ENCODE measurements around the gene KCNN1.
"Not testable (repeated sequence)": the region's sequence is repeated elsewhere in the genome, so short reads cannot be mapped to it uniquely, and the experiment has no call there.

Gene KCNN1

DNA sequence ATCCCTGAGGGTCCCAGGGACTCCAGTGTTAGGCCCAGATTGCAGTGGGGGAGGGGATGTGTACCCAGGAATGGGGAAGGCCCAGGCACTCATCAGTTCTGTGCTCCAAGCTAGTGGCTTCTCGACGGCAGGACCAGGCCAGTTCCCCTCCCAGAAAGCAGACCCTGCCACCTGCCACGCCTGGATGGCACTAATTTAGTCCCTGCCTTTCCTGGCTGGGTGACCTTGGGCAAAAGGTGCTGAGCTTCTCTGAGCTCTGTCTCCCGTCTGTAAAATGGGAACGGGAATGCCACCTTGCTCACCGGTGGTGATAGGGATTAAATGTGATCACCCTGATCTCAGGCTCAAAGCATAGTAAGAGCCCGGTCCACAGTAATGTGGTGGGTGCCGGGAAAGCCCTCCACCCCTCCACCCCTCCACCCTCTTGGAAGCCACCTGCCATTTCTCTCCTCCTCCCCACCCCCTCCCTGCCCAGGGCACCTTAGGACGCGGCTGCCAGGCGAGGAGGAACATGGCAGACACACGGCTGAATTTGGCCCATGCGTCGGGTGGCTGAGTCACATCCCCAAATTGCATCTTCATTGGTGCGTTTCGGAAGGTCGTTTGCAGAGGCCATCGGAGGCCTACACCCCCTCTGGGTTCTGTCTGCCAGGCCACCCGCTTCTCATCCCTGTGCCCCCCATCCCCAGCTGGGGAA, 2.3 kb downstream of the KCNN1 start:
- no peak for DNase-seq

- no peak for DNase-seq
Measured at GRCh38 chr19:17972230-17972629, 5.3 kb downstream of the KCNN1 start.

DNA sequence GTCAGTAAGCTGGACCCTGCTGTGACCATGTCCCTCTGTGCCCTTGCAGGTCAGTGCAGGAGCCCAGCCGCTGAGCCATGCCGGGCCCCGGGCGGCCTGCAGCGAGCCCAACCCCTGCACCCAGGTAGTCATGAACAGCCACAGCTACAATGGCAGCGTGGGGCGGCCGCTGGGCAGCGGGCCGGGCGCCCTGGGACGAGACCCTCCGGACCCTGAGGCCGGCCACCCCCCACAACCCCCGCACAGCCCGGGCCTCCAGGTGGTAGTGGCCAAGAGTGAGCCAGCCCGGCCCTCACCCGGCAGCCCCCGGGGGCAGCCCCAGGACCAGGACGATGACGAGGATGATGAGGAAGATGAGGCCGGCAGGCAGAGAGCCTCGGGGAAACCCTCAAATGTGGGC, 6.9 kb downstream of the KCNN1 start:
- DNase-seq, result no peak

DNA sequence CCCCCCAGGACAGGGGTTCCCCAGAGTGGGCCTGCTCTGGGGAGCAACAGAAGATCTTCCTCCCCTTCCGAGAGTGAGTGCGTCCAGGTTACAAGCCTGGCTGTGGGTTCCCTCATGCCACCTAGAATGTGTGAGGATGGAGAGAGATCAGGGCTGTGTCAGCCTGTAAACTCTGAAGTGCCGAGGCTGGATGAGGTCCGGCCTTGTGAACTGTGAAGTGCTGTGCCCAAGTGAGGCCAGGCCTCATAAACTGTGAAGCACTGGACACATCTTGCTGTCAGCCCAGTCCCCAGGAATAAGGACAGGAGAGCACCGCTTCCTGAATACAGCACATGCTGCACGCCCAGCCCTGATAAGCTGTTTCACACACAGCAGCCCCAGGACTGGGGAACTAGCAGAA, 7.6 kb downstream of the KCNN1 start:
- no peak for DNase-seq

DNA sequence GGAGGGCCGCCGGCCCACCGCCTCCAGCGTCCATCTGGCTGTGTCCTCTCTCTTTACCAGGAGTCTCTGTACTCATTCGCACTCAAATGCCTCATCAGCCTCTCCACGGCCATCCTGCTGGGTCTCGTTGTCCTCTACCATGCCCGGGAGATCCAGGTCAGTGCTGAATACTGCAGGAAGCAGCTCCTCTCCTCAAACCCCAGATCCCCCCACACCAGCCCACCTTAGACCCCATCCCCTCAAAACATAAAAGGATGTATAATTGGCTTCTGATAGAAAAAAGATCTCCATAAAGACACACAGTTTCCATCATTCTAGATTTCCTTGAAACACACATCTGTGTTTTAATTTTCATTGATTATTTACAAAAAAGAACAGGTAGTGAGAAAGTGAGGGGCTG, 8.1 kb downstream of the KCNN1 start:
- no peak for DNase-seq

- no peak for DNase-seq
Measured at GRCh38 chr19:17977021-17977420, 10.1 kb downstream of the KCNN1 start.

DNA sequence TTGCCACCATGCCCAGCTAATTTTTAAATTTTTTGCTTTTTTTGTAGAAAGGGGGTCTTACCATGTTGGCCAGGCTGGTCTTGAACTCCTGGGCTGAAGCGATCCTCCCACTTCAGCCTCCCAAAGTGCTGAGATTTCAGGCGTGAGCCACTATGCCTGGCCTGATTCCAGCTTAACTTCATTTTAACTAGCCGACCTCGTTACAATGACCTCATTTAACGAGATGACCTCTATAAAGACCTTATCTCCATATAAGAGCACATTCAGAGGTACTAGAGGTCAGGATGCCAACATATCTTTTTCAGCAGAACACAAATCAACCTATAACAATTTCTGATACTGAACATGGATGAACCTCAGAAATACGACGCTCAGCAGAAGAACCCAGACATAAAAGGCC, 10.6 kb downstream of the KCNN1 start:
- DNase-seq, result no peak

- no peak for DNase-seq
Measured at GRCh38 chr19:17981611-17982010, 14.7 kb downstream of the KCNN1 start.

DNA sequence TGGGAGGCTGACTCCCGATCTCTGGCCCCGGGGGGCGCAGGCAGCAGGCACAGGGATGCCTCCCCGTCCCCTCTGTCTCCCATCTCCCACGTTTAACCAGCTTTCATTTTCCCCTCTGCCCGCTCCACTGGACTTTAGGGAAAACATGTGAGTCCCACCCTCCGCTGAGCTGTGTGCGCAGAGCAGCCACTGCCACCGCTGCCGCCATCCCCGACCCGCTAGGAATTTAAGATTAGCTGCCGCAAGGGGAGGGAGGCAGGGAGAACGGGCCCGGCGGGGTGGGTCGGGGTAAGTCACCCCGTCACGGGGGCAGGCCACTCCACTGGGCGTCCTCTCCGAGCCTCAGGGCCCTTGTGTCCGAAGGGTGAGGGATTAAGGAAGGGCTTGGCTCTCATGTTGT, 15.5 kb downstream of the KCNN1 start:
- no peak for DNase-seq

DNA sequence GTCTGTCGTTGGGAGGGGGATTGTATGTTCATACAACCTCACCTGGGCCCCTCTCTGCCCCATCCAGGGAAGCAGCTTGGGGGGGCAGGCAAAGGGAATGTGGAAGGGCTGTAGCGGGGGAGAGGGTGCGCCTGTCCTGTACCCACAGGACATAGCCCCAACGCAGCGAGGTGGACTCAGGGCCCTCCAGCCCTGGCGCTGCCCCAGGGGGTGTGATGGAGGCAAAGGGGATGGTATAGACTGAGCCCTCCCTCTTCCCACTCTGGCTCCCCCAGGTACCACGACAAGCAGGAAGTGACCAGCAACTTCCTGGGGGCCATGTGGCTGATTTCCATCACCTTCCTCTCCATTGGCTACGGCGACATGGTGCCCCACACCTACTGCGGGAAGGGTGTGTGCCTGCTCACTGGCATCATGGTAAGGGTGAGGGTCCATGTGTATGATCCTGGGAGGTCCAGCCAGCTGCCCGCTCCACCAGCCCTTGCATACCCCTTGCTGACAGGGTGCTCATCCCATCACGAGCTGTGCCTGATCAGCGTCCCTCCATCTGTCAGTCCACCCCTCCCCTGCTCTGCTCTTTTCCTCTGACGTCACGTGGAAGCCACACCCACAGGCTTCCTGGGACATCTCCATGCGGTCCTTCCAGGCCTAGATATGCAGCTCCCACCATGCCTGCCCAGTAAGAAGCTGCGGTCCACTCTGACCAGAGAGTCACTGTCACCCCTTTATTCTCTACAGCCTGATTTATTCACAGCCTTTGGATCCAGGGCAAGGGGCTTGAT, 18.3 kb downstream of the KCNN1 start:
- DNase-seq, result no peak

DNA sequence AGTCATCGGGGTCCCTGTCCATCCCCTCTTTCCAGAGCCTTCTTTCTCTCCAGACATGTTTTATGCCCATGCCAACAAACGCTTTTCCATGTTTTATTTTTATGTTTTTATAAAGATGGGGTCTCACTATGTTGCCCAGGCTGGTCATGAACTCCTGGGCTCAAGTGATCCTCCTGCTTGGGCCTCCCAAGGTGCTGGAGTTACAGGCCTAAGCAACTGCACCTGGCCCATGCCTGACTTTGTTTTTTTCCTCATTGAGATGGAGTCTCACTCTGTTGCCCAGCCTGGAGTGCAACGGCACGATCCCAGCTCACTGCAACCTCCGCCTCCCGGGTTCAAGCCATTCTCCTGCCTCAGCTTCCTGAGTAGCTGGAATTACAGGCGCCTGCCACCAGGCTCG, 19.7 kb downstream of the KCNN1 start:
- DNase-seq, result not testable (repeated sequence)

DNA sequence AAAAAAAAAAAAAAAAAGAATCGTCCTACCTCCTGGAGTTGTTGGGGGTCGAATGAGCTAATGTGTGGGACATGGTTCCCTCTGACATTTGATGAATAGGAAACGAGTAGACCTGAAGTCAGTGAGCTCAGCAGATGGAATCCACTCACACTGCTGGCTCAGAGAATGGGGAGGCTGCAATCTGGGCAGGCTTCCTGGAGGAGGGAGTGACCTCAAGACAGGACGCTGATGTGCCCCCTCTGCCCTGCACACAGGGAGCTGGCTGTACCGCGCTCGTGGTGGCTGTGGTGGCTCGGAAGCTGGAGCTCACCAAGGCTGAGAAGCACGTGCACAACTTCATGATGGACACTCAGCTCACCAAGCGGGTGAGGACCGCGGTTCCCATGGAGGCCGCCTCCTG, 21.3 kb downstream of the KCNN1 start:
- no peak for DNase-seq

- no peak for DNase-seq
Measured at GRCh38 chr19:17989425-17990094, 22.7 kb downstream of the KCNN1 start.

DNA sequence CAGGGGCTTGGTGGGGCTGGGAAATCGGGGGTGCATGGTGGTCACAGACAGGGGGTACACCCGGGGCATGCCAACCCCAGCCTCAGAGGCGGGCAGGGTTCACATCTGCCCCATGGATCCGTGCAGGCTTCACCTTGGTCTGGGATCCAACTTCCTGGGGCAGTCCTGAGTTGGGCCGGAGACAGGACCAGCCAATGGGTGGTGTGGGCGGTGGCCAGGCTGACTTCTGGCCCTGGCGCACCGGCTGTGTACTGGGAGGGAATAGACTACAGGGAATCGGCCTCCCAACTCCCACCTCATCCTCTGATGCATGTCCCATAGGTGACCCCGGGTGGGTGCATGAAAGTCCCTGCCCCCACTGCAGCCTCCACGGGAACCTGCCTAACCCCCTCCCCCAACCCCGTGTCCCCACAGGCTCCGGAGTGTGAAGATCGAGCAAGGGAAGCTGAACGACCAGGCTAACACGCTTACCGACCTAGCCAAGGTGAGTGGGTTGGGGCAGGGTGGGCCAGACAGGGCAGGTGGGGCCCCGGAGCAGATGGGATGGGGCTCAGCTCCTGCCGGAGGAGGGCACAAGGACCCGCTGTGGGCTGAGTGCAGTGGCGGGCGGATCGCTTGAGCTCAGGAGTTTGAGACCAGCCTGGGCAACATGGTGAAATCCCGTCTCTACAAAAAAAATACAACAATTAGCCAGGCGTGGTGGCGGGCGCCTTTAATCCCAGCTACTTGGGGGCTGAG, 26.3 kb downstream of the KCNN1 start:
- no peak for DNase-seq

GRCh38 chr19:17996826-17997316, 30.0 kb downstream of the KCNN1 start:
- peak; percentile 37 for DNase-seq

GRCh38 chr19:17997969-17998826, 31.3 kb downstream of the KCNN1 start:
- no peak for DNase-seq

- no peak for DNase-seq
Measured at GRCh38 chr19:17998827-17999150, 31.9 kb downstream of the KCNN1 start.

DNA sequence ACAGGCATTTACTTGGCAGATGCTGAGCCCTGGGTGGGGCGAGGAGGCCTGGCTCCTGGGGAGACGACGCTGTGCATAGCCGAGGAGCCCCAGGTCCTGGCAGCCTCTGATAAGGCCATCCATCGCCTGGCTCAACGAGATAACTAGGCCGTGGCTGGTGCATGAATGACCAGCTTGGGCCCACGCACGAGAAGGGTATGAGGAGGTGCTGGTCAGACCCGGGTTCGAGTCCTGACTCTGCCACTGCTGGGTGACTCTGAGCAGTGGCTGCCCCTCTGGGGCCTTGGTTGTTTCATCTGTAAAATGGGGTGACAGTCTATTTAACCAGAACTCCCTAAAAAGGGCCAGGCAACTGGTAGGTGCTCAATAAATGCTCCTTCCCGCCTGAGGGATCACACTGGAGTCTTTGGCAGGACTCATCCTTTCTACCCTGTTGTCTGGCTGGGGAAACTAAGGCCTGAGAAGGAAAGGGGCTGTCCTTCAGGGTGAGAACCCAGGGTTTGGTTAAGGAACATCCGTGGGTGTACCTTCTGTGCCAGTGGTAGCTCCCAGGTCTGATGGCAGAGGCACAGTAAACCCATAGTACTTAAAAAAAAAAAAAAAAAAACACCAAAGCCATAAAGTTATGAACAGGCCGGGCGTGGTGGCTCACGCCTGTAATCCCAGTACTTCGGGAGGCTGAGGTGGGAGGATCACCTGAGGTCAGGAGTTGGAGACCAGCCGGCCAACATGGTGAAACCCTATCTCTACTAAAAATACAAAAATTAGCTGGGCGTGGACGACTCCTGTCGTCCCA, 33.0 kb downstream of the KCNN1 start:
- no peak for DNase-seq

DNA sequence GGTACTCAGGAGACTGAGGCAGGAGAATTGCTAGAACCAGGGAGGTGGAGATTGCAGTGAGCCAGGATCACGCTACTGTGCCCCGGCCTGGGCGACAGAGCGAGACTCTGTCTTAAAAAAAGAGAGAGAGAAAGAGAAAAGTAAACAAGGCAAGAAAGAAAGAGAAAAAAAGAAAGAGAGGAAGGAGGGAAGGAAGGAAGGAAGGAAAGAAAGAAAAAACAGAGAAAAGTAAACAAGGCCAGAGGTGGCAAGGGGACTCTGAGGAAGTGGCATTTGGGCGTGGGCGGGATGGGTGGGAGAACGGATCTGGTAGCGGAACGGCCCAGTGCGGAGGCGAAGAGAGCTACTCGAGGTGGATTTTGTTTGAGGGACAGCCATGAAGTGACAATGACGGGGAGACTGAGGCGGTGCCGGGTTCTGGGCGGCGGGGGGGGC, 33.6 kb downstream of the KCNN1 start:
- DNase-seq, result no peak

DNA sequence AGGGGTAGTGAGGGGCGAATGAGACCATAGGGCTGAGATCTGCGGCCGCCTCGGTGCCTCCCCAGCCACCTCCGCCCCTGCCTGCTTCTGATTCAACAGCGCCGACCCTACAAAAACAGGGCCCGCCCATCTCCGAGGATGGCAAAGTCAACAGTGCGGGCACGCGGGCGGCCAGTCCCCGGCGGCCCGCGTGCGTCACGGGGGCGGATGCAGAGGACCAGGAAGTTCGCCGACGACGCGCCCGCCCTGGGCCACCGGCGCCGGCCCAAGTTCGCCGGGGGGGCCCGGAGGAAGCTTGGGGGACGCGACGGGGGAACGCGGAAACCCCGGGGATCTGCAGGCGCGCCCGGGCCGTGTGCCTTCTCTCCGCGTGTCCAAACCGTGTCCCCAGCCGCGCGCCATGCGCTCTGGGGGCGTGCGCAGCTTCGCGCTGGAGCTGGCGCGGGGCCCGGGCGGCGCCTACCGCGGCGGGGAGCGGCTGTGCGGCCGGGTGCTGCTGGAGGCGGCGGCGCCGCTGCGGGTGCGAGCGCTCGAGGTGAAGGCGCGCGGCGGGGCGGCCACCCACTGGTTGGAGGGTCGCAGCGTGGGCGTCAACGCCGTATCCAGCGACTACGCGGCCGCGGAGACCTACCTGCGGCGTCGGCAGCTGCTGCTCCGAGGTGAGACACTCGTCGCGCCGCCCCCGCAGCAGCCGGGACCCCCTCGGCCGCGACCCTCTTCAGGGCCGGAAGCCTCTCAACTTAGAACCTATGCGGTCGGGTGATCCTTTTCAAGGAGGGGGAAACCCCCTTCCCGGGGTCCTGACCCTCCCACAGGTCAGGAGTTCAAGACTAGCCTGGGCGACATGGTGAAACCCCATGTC, 34.2 kb downstream of the KCNN1 start:
- peak; percentile 26 for DNase-seq

All from NCI-H1105 (cell line).